NCI-H1930 (cell line): ENCODE results near the gene HSD17B8.
A peak's percentile ranks its signal among the peaks of the same experiment; 100 is the strongest.

Experiments
- DNase-seq, 2 experiments: peaks; one replicate each; lab custom pipeline; 2025; lab: John Stamatoyannopoulos, UW

Gene HSD17B8

GRCh38 chr6:33191383-33192104 is 12.9 kb upstream of the HSD17B8 start:
- no peak for DNase-seq

GRCh38 chr6:33192105-33192646 is 12.3 kb upstream of the HSD17B8 start, which contains the start of gene COL11A2:
TSS of gene COL11A2 (minus strand) at chr6:33192467. CDS start at chr6:33192240, 227 bp downstream.
- no peak for DNase-seq

GRCh38 chr6:33192671-33193602 is 11.5 kb upstream of the HSD17B8 start:
- DNase-seq: no peak

- DNase-seq: no peak
Observed at GRCh38 chr6:33193619-33194018, 10.8 kb upstream of the HSD17B8 start.

- DNase-seq: no peak
Observed at GRCh38 chr6:33194431-33194979, 9.9 kb upstream of the HSD17B8 start.

- no peak for DNase-seq
Observed at GRCh38 chr6:33195304-33196165, 8.9 kb upstream of the HSD17B8 start.

- peak; percentile 20 to 45 for DNase-seq
Observed at GRCh38 chr6:33197431-33198048, 6.9 kb upstream of the HSD17B8 start.

- no peak for DNase-seq
Observed at GRCh38 chr6:33198159-33198852, 6.1 kb upstream of the HSD17B8 start.

GRCh38 chr6:33198853-33199436 is 5.5 kb upstream of the HSD17B8 start:
- DNase-seq: no peak

- DNase-seq: peak in 1 of 2 experiments; percentile 76
Observed at GRCh38 chr6:33199687-33200218, 4.7 kb upstream of the HSD17B8 start.

GRCh38 chr6:33200219-33201146 is 4.0 kb upstream of the HSD17B8 start, which contains the start of the genes RXRB and SLC39A7:
TSS of gene RXRB (minus strand) at chr6:33200665. CDS start at chr6:33200476, 189 bp downstream.
TSS of gene SLC39A7 (plus strand) at chr6:33200867. CDS start at chr6:33201246, 379 bp downstream.
- DNase-seq: peak; percentile 98 to 99

GRCh38 chr6:33201147-33201545 is 3.3 kb upstream of the HSD17B8 start:
- no peak for DNase-seq

GRCh38 chr6:33201935-33202334 is 2.5 kb upstream of the HSD17B8 start:
- no peak for DNase-seq

GRCh38 chr6:33202799-33203198 is 1.7 kb upstream of the HSD17B8 start:
- no peak for DNase-seq

GRCh38 chr6:33203443-33204164 is 851 bp upstream of the HSD17B8 start:
- no peak for DNase-seq

- no peak for DNase-seq
Observed at GRCh38 chr6:33204165-33204414, 365 bp upstream of the HSD17B8 start.

- no peak for DNase-seq
Observed at GRCh38 chr6:33205191-33206026, 954 bp downstream of the HSD17B8 start.
